ENCODE measurements around the gene PAX8. TPM values are rescaled to one million over a fixed set of nuclear protein-coding genes. Genes with fewer than 3 reads are reported as not detected.

The PAX8 gene
- total and polyA plus RNA-seq, 2 experiments from 2014 or later = 0.21 to 0.32 TPM

DNA sequence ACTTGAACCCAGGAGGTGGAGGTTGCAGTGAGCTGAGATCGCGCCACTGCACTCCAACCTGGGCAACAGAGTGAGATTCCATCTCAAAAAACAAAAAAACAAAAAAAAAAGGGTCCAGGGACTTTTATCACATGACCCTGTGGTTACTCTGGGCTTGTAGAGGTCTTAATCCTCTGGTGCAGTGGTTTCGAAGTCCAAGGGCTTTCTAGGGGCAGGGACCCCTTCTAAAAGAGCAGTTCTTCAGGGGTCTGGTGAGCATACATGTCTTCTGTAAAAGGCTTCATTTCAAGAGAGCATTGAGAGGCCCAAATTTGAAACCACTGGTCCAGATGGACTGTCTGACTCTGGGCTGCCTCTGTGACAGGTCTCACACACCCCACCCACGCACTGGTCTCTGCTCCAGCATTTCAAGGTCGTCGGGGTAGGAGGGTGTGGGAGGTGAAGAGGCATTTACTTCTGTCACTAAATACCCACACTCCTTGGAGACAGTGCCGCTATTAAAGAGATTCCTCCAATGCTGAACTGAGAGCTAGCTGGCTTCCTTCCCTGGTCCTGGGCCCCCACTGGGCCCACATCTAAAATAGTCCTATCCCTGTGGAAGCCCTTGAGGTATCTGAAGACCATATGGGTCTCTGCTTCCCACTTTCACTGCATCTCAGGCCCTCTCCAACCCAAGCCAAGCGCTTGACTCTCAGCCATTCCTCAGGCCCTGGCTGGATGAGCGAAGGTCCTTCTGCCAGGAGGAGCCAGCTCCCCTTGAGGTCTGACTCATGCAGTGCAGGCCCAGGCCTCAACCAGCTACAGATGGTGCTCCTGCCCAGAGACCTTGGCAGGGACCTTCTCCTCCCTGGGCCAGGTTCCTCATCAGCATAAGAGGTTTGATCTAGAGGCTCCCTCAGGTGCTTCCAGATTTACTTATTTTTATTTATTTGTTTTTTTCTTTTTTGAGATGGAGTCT is 44.8 kb downstream of the PAX8 start:
- H3K36me3 ChIP-seq (ENCODE audit: insufficient read depth) = no peaks in the 10 kb centered on the region
- no peak overlapping the region for H3K27ac Mint-ChIP-seq
- 0 out of 2 replicates have a peak, but pooled peaks cover 9% of the 10 kb centered on the region for H3K79me2 ChIP-seq (replicated peaks; ENCODE audit: insufficient read depth)
- no peaks in the 10 kb centered on the region for H3K27me3 ChIP-seq (ENCODE audit: insufficient read depth)
- H3K36me3 Mint-ChIP-seq (ENCODE audit: low read depth) = no peaks in the 10 kb centered on the region
- H3K9me3 Mint-ChIP-seq = no peaks in the 10 kb centered on the region; the same call in 2 of the 3 replicates
- peaks cover 2% of the 10 kb centered on the region for H3K27me3 Mint-ChIP-seq (ENCODE audit: insufficient read depth, low read depth, poor library complexity)
- no peaks in the 10 kb centered on the region; the same call in 1 of the 2 replicates for H3K4me1 ChIP-seq (ENCODE audit: insufficient read depth)
- H3K4me1 Mint-ChIP-seq = peaks cover 4% of the 10 kb centered on the region; the same call in 2 of the 3 replicates
- no peak overlapping the region for H3K4me3 ChIP-seq
- no peak overlapping the region for H3K4me2 ChIP-seq
- H2AFZ ChIP-seq = no peak overlapping the region
- no peak overlapping the region for H3K4me3 Mint-ChIP-seq
- ATAC-seq = peak; percentile 53; the same call in 2 of the 3 replicates
- H3K9me2 ChIP-seq (ENCODE audit: insufficient read depth) = no peaks in the 10 kb centered on the region
- no peaks in the 10 kb centered on the region for H4K20me1 ChIP-seq (replicated peaks; ENCODE audit: insufficient read depth)
- H3F3A ChIP-seq (replicated peaks; ENCODE audit: low read depth) = no peaks in the 10 kb centered on the region
- no peak overlapping the region for H3K27ac ChIP-seq (ENCODE audit: low read depth)
- TF ChIP-seq POLR2AphosphoS5 (IDR thresholded peaks at IDR 0.05; ENCODE audit: low read depth) (no peak), CTCF (conservative IDR thresholded peaks at IDR 0.05; ENCODE audit: low read depth in 2 of 2) (0 out of 4 replicates have a peak, but pooled peaks have one; percentile 2 to 11), EZH2phosphoT487 (IDR thresholded peaks at IDR 0.05; ENCODE audit: unreplicated experiment) (no peak), EZH2 (IDR thresholded peaks at IDR 0.05; ENCODE audit: low read depth, unreplicated experiment) (no peak), ETS1 (IDR thresholded peaks at IDR 0.05) (no peak)
- DNase-seq (ENCODE audit: low spot score) = no peak

GRCh38 chr2:113232740-113233139 is 46.0 kb downstream of the PAX8 start:
- Histone ChIP-seq H3K4me2 (no peak overlapping the region), H3K36me3 (ENCODE audit: insufficient read depth) (no peaks in the 10 kb centered on the region), H3K4me3 (no peak overlapping the region), H3K27me3 (ENCODE audit: insufficient read depth) (no peaks in the 10 kb centered on the region), H4K20me1 (replicated peaks; ENCODE audit: insufficient read depth) (no peaks in the 10 kb centered on the region), H3K4me1 (ENCODE audit: insufficient read depth) (no peaks in the 10 kb centered on the region; the same call in 1 of the 2 replicates), H3K9me2 (ENCODE audit: insufficient read depth) (no peaks in the 10 kb centered on the region), H2AFZ (no peak overlapping the region), H3K79me2 (replicated peaks; ENCODE audit: insufficient read depth) (0 out of 2 replicates have a peak, but pooled peaks cover 9% of the 10 kb centered on the region), H3F3A (replicated peaks; ENCODE audit: low read depth) (no peaks in the 10 kb centered on the region), H3K27ac (ENCODE audit: low read depth) (no peak overlapping the region)
- Mint-ChIP-seq H3K36me3 (ENCODE audit: low read depth) (no peaks in the 10 kb centered on the region), H3K27me3 (ENCODE audit: insufficient read depth, low read depth, poor library complexity) (peaks cover 2% of the 10 kb centered on the region), H3K27ac (no peak overlapping the region), H3K4me3 (no peak overlapping the region), H3K4me1 (peaks cover 4% of the 10 kb centered on the region; the same call in 2 of the 3 replicates), H3K9me3 (no peaks in the 10 kb centered on the region; the same call in 2 of the 3 replicates)
- TF ChIP-seq ZNF331 (CRISPR knock-in tag; IDR thresholded peaks at IDR 0.05; ENCODE audit: low read depth) (no peak), ETS1 (IDR thresholded peaks at IDR 0.05) (no peak)
- ATAC-seq (no peak), DNase-seq (ENCODE audit: low spot score) (no peak)

All from GM23338 (cell line).